HG03342 (cell line): Measurements from ENCODE around the gene PSKH1.
"Not testable (repeated sequence)": the region's sequence is repeated elsewhere in the genome, so short reads cannot be mapped to it uniquely, and the experiment has no call there.

ENCODE experiments used
- ATAC-seq: cut with Tn5 transposase; IDR thresholded peaks from one replicate; pipeline ENCODE4 v1.9.1; 2021; ENCODE audit warnings: mild to moderate bottlenecking, moderate library complexity; ENCODE audit not compliant: unreplicated experiment

PSKH1 gene

GRCh38 chr16:67885976-67886375 lies 7.1 kb upstream of the PSKH1 start:
- ATAC-seq: no peak

DNA sequence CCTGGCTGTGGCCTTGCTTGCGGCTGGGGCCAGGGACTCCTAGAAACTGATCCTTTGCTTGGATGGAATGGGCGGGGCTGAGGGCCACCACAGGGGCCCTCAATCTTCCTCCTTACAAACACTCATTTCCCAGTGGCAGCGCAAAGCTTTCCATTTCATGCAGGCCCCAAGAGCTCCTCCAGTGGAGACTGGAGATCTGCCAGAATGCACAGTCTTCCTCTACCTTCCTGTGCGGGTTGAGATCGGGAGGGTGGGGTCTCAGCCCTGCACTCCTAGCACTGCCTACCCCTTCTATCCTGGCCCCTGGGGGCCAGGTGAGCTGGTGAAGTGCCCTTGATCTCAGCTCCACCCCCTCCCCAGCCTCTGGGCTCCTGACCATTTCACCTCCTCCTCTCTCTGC lies 6.7 kb upstream of the PSKH1 start:
- no peak for ATAC-seq

- no peak for ATAC-seq
These were observed 4.7 kb upstream of the PSKH1 start for GRCh38 chr16:67888331-67888730.

- no peak for ATAC-seq
These were observed 679 bp upstream of the PSKH1 start for GRCh38 chr16:67892375-67892774.

- ATAC-seq: no peak
These were observed 817 bp downstream of the PSKH1 start for GRCh38 chr16:67893743-67894399.

- ATAC-seq: no peak
These were observed 4.2 kb downstream of the PSKH1 start for GRCh38 chr16:67897231-67897630.

- no peak for ATAC-seq
These were observed 8.7 kb downstream of the PSKH1 start for GRCh38 chr16:67901734-67902133.

GRCh38 chr16:67902831-67903230 lies 9.8 kb downstream of the PSKH1 start:
- no peak for ATAC-seq

DNA sequence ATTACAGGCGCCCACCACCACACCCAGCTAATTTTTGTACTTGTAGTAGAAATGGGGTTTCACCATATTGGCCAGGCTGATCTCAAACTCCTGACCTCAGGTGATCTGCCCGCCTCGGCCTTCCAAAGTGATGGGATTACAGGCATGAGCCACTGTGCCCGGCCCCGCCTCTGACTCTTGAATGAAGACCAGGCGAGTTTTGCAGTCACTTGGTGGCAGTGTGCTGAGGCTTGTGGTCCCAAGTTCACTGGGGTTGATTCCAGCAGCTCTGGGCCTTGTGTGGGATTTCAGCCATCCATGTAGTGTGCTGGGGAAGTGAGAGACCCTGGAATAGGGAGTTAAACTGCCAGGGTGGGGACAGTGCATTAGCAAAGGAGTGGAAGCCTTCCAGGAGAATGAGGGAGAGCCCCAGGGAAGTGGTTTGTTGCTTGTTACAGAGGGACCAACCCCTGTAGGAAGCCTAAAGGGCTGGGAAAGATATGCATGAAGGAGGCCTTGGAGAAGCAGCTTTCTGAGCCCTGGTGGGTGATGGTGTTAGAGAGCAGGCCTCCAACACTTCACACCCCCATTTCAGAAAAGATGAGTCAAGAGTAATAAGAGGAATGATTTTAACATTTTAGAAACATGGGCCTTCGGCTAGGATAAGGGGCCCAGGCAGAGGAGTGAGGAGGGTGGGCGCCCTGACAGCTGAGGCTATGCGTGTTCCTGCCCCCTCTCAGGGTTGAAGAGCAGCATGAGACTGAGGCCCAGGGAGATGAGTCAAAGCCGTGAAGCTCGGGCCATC lies 14.5 kb downstream of the PSKH1 start:
- ATAC-seq: no peak

- ATAC-seq: no peak
These were observed 16.1 kb downstream of the PSKH1 start for GRCh38 chr16:67909056-67909742.

DNA sequence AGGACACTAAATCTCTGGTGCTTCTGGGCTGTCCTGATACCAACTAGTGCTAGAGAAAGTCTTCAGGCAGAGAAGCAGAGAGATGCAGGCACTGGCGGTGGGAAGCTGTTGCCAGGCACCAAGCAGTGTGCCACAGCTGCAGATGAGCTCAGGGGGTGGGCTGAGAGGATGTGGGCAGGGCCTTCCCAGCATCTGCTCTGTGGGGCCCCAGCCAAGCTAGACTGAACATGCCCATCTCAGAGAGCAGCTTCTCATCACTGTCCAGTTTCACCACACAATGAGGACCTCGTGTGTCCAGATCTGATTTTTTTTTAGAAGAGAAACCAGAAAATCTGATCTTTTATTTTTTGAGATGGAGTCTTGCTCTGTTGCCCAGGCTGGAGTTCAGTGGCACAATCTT lies 17.1 kb downstream of the PSKH1 start:
- no peak for ATAC-seq

DNA sequence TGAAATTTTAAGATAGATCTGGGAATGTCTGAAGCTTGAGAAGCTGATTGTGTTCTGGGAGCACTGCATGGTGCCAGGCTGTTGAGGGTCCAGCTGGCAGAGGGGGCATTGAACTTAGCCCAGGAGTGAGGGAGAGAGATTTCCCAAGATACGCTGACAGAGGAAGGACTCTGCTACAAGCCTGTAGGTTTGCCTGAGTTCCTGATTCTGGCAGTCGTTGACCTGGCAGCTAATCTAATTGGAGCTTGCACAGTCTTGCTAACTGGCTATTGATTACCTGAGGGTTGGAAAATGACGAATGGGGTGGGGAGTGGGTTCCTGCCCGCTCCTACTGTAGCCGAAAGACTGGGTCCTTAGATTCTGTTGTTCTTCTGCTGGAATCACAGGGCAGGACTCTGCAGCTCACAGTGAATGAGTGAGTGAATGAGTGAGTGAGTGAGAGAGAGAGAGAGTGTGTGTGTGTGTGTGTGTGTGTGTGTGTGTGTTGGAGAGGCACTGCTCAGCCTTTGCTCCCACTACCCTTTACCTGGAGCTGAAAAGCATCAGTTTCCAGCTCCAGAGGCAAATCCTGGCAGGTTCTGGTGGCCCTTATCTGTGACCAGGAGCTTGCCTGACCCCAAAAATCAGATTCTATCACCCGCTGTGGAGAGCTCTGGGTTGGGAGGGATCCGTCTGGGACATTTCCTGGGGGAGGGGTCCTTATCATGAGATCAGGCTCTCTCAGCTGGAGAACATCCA lies 21.9 kb downstream of the PSKH1 start:
- no peak for ATAC-seq

GRCh38 chr16:67915496-67915769 lies 22.4 kb downstream of the PSKH1 start:
- ATAC-seq: not testable (repeated sequence)

- ATAC-seq: no peak
These were observed 23.0 kb downstream of the PSKH1 start for GRCh38 chr16:67915831-67916723.

DNA sequence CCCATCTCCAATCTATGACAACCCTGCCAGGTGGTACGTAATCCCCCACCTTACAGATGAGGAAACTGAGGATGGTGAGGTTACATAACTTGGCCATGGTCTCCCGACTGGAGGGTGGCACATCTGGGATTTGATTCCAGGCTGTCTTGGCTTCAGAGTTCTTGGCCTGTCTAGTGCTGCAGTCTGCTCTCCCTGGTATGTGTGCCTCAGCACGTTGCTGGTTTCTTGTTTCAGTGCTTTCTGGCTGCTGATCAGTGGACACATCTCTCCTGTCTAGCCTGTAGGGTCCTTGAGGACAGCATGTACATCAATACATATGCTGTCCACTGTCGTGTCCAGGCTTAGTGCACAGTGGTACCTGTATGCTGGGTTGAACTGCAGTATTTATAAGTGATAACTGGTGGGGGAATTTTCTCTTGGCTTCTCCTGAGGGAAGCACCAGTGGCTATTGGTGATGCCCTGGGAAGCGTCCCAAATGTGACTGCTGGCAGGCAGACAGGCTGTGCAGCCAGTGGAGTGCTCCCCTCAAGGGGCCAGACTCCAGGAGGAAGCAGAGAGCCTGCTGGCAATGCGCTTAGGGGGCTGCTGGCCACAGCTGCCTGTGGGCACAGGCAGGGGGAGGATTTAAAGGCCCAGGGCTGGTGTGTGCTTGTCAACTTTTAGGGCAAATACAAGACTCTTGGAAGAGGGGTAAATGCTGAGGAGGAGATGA lies 24.2 kb downstream of the PSKH1 start:
- no peak for ATAC-seq

- ATAC-seq: no peak
These were observed 24.8 kb downstream of the PSKH1 start for GRCh38 chr16:67917852-67918236.

DNA sequence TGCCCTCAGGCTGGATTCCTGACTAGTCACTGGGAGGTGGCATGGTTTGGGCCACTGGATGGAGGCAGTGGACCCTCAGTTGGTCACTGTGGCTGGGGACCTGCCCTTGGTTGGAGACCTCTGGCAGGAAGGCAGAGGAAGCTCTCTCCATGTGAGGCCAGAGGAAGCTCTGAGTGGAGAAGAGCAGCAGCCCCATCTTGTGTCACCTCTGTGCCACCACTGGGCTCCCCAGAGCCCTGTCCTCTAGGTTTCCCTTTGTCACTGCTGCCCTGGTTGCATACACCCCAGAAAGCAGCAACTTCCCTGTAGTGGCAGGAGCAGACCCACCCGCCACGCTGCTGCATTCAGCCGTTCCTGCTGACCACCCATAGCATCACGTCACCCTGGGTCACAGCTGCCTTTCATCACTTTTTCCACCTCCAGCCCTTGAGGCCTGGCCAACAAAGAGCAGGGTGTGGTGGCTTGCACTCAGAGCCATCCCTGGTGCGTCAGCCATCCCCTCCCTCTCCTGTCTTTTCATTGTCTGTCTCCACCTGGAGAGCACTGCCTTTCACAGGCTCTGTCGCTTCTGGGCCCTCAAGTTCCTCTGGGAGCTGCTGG lies 26.7 kb downstream of the PSKH1 start:
- no peak for ATAC-seq

GRCh38 chr16:67922221-67922620 lies 29.2 kb downstream of the PSKH1 start:
- no peak for ATAC-seq

- ATAC-seq: no peak
These were observed 29.7 kb downstream of the PSKH1 start for GRCh38 chr16:67922740-67923139.
